ENCODE data around the gene ITSN1. TPM values are rescaled to one million over a fixed set of nuclear protein-coding genes. Genes with fewer than 3 reads are reported as not detected.
A peak's percentile ranks its signal among the peaks of the same experiment; 100 is the strongest.
"Not testable (repeated sequence)": the region's sequence is repeated elsewhere in the genome, so short reads cannot be mapped to it uniquely, and the experiment has no call there.

The ITSN1 gene
- total RNA-seq, 1 donor from 2014 or later = 132 TPM

- no peak for DNase-seq (ENCODE audit: low read depth)
Measured at GRCh38 chr21:33892853-33893252, 250.6 kb downstream of the ITSN1 start.

GRCh38 chr21:33893917-33894316, 251.6 kb downstream of the ITSN1 start:
- no peak for DNase-seq (ENCODE audit: low read depth)

DNA sequence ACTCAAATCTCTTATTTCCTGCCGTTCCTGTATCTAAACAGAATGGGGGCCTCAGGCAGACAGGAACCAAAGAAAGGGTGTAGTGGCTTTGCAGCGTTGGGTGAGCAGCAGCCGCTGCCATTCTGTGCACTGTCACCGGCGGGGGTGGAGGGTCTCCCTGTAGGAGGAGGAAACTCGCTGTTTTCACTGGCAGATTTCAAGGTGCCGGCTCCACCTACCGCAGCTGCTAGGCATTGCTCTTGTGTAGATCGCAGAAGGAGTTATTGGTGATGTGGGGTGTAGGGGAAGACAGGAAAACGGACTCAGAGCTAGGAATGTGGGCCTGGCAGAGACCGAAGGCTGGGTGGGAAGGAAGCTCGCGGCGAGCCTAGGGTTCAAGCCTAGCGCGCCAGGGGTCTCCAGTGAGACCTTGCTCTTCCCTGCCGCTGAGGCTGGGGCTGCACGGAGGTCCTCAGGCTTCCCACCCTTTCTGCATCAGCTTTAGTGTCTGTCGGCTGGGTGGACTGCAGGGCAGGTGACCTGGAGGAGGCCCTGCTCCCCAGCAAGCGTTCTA, 252.5 kb downstream of the ITSN1 start:
- DNase-seq (ENCODE audit: low read depth) = peak; percentile 80

DNA sequence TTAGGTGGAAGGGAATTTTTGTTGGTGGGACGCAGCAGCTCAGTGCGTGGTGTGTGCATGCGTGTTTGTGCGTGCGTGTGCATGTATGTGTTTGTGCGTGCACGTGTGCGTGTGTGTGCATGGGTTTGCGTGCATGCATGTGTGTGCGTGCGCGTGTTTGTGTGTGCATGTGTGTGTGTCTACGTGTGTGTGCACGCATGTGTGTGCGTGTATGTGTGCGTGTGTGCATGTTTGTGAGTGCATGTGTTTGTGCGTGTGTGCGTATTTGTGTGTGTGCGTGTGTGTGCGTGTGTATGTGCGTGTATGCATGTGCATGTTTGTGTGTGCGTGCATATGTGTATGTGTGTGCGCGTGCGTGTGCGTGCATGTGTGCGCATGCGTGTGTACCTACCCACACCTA, 253.1 kb downstream of the ITSN1 start:
- no peak for DNase-seq (ENCODE audit: low read depth)

GRCh38 chr21:33896691-33897090, 254.4 kb downstream of the ITSN1 start:
- no peak for DNase-seq (ENCODE audit: low read depth)

DNA sequence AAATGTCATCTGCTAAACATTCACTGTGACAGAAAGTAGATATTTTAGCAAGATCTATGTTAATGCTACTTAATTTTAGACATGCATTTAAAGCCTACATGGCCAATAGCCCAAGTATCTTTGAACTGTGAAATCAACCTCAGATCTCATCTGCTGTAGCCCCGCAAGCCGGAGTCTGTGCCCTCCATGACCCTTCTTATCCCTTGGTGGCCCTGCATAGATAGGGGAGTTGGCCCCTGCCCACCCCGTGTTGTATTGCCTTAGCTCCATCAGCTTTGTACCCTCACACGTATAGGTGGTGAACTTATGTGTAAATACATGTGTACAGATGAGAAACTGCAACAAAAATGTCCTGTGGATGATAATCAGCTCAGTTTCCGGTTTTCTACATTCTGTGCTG, 254.8 kb downstream of the ITSN1 start:
- DNase-seq (ENCODE audit: low read depth) = no peak

GRCh38 chr21:33897739-33898138, 255.4 kb downstream of the ITSN1 start:
- DNase-seq (ENCODE audit: low read depth) = no peak

DNA sequence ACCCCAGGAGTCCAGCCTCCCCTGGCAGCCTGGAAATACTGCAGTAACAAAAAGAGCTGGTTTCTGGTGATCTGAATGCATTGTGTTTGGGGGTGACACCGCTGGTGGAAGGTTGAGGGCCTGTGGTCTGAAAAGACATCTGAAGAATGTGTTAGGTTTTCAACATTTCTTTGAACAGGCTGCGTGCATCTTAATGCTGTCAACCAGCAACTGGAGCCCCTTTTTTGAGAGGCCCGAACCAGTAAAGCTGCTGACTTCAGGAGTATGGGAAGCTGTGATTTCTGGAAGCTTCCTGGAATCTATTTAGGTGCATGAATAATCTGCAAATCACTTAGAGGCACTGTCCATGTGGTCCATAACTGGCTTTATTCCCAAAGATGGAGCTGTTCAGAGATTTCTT, 256.3 kb downstream of the ITSN1 start:
- DNase-seq (ENCODE audit: low read depth) = no peak

DNA sequence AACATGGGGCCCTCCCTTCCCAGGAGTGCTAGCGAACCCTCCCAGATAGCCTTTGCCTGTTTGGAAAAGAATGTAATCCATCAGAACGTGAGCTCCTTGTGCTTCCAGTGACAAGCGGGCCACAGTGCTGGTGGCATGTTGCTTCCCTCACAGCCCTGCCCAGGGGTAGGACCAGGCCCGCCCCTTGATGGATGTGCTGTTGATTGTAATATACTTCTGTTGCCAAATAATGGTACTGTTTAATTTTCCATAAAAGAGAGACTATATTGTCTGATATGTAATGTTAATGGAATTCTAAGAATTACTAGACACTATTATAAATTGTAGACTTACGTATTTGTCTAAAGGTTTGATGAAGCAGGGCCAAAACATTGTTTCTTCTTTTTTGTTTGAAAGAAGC, 256.9 kb downstream of the ITSN1 start:
- no peak for DNase-seq (ENCODE audit: low read depth)

- peak; percentile 52 for DNase-seq (ENCODE audit: low read depth)
Measured at GRCh38 chr21:33901412-33902288, 259.3 kb downstream of the ITSN1 start.

- no peak for DNase-seq (ENCODE audit: low read depth)
Measured at GRCh38 chr21:33902349-33902748, 260.0 kb downstream of the ITSN1 start.

- no peak for DNase-seq (ENCODE audit: low read depth)
Measured at GRCh38 chr21:33904041-33904440, 261.7 kb downstream of the ITSN1 start.

DNA sequence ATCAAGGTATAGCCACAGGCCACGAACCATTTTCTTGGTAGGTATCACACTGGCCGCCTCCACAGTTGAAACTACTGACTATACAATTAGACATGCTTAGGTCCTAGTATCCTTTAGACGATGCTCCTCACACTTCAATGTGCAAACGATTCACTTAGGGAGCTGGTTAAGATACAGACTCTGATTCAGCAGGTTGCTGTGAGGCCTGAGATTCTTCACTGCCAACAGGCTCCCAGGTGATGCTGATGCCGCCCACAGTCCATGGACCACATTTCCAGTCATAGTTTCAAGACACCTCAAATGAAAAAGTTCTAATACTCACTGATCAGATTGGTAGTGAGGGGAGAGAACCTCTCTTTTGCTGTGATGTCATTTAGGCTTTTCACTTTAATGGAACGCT, 266.5 kb downstream of the ITSN1 start:
- DNase-seq (ENCODE audit: low read depth) = no peak

GRCh38 chr21:33909756-33910155, 267.5 kb downstream of the ITSN1 start:
- no peak for DNase-seq (ENCODE audit: low read depth)

DNA sequence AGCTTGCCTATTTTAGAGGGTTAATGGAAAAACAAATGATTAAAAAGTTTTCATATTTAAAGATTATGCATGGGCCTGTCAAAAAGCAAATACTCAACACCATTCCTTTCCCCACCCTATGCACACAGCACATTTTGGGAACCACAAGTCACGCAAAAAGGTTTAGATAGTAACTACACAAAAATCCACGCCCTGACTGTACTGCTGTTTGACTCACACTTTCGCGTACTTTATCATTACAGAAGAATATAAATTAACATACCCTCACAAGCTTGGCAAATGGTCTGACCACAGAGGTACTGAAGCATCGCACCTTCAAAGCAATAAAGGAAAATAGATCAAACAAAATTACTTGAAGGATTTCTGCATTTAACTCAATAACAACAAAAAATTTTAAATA, 271.9 kb downstream of the ITSN1 start:
- DNase-seq (ENCODE audit: low read depth) = peak; percentile 25

- peak; percentile 96 for DNase-seq (ENCODE audit: low read depth)
Measured at GRCh38 chr21:33915368-33916199, 273.3 kb downstream of the ITSN1 start, which contains the start of gene ATP5PO. Gene ATP5PO (minus strand): TSS chr21:33915804. CDS start chr21:33915763, 41 bp downstream.

- DNase-seq (ENCODE audit: low read depth) = no peak
Measured at GRCh38 chr21:33916200-33916567, 273.9 kb downstream of the ITSN1 start.

GRCh38 chr21:33917421-33917820, 275.1 kb downstream of the ITSN1 start:
- DNase-seq (ENCODE audit: low read depth) = no peak

DNA sequence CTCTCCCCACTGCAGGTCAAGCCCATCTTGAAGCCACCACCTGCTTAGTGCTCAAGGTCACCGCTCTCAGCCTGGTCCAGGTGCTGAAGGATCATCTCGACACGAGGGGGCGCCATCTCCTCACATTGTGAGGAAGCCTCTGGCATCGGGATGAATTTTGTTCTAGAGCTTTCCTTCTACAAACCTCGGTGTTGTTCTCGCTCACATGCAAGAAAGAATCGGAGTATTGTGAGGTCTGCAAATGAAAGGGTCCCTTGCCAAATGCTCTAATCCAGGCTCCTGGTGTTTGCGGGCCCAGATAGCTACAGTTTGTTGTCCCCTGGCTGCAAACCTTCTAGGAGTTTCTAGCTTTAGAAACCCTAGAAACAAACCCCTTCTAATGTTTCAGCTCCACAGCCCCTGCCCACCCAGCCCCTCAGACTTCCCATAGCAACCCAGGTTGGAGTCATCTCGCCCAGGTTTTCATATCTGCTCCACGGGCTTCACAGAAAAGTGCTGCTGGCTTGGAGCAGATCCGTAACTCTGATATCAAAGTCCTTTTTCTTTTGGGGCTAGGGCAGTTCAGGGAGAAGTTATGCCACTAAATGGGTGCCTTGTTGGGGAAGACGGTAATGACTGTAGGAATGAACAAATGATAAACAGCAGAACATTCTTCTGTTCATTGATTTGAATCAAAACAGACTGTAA, 281.9 kb downstream of the ITSN1 start:
- peak; percentile 76 for DNase-seq (ENCODE audit: low read depth)

DNA sequence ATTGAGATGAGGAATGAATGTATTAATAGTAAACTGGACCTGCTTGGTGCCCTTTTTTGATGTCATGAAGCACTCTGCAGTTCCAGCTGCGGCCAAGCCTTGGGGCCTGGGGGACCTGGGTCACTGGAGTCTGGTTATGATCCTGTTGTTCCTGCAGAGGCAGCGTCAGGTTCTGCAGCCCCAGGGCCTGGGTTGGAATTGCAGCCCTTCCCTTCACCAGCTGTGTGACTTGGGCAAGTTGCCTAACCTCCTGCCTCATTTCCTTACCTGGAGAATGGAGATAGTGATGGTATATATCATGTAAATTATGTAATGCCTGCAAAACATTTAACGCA, 282.4 kb downstream of the ITSN1 start:
- peak; percentile 74 for DNase-seq (ENCODE audit: low read depth)

GRCh38 chr21:33926248-33926647, 283.9 kb downstream of the ITSN1 start:
- not testable (repeated sequence) for DNase-seq (ENCODE audit: low read depth)
